HepG2 (cell line): ENCODE data around the gene ST6GALNAC4. TPM values are rescaled to one million over a fixed set of nuclear protein-coding genes. Genes with fewer than 3 reads are reported as not detected.
A peak's percentile ranks its signal among the peaks of the same experiment; 100 is the strongest.

Source experiments
- HBP1 ChIP-seq: IDR thresholded peaks from 2 replicates; pipeline ENCODE4 v1.6.1; 2016; ENCODE audit warnings: low read depth, control low read depth
- ISX ChIP-seq: sonication (generic); formaldehyde crosslinking; conservative IDR thresholded peaks from 2 replicates; pipeline ENCODE4 v1.5.0; 2020; ENCODE audit warnings: missing genetic modification reagents
- KDM5B ChIP-seq: sonication (generic); formaldehyde crosslinking; IDR thresholded peaks from 2 replicates; pipeline ENCODE4 v1.4.0; 2020; ENCODE audit warnings: missing genetic modification reagents, mild to moderate bottlenecking, borderline replicate concordance
- LCORL ChIP-seq, 2 experiments: fragments of 450-650 bp in 1 of 2; sonication (generic) in 1 of 2; formaldehyde crosslinking in 1 of 2; IDR thresholded peaks; 2 replicates each; pipeline versions ENCODE4 v1.5.0 to v1.6.1; 2017 to 2020; ENCODE audit warnings: antibody characterized with exemption in 1 of 2, missing genetic modification reagents in 1 of 2
- MEF2D ChIP-seq: sonication (generic); formaldehyde crosslinking; IDR thresholded peaks from 2 replicates; pipeline ENCODE4 v1.5.1; 2020; ENCODE audit warnings: mild to moderate bottlenecking, missing genetic modification reagents
- NFAT5 ChIP-seq: sonication (generic); formaldehyde crosslinking; IDR thresholded peaks from 2 replicates; pipeline ENCODE4 v1.4.0; 2020; ENCODE audit warnings: missing genetic modification reagents
- RBM39 ChIP-seq: fragments of 200-400 bp; formaldehyde crosslinking; IDR thresholded peaks from one replicate; pipeline ENCODE4 v1.6.1; 2018; ENCODE audit warnings: antibody characterized with exemption, mild to moderate bottlenecking, low read depth, low read length; ENCODE audit not compliant: poor library complexity, severe bottlenecking
- SRY ChIP-seq: sonication (generic); formaldehyde crosslinking; IDR thresholded peaks from 2 replicates; pipeline ENCODE4 v1.8.0; 2022; ENCODE audit warnings: mild to moderate bottlenecking, missing genetic modification reagents
- TEAD2 ChIP-seq: sonication (generic); formaldehyde crosslinking; IDR thresholded peaks from 2 replicates; pipeline ENCODE4 v1.9.0; 2021; ENCODE audit warnings: missing genetic modification reagents
- TEAD3 ChIP-seq: optimal IDR thresholded peaks from 2 replicates; pipeline ENCODE3; 2016; ENCODE audit warnings: borderline replicate concordance
- UBTF ChIP-seq: sonication (generic); formaldehyde crosslinking; IDR thresholded peaks from 2 replicates; pipeline ENCODE4 v1.4.0; 2020; ENCODE audit warnings: mild to moderate bottlenecking, missing genetic modification reagents
- ZC3H13 ChIP-seq: sonication (generic); formaldehyde crosslinking; IDR thresholded peaks from 2 replicates; pipeline ENCODE4 v1.8.1; 2023; ENCODE audit warnings: mild to moderate bottlenecking, missing genetic modification reagents, moderate library complexity
- ZMYM3 ChIP-seq: sonication (generic); formaldehyde crosslinking; IDR thresholded peaks from 2 replicates; pipeline ENCODE4 v1.5.1; 2020; ENCODE audit warnings: mild to moderate bottlenecking, missing genetic modification reagents
- ZNF282 ChIP-seq: fragments of 450-650 bp; IDR thresholded peaks from 2 replicates; pipeline ENCODE4 v1.6.1; 2018; ENCODE audit not compliant: partially characterized antibody
- ZNF451 ChIP-seq: sonication (generic); formaldehyde crosslinking; IDR thresholded peaks from 2 replicates; pipeline ENCODE4 v1.5.0; 2020; ENCODE audit warnings: mild to moderate bottlenecking, missing genetic modification reagents
- ZNF772 ChIP-seq: sonication (generic); formaldehyde crosslinking; IDR thresholded peaks from 2 replicates; pipeline ENCODE4 v1.5.0; 2020; ENCODE audit warnings: mild to moderate bottlenecking, missing genetic modification reagents
- ZNF777 ChIP-seq: sonication (generic); formaldehyde crosslinking; IDR thresholded peaks from 2 replicates; pipeline ENCODE4 v1.4.0; 2020; ENCODE audit warnings: missing genetic modification reagents
- ZSCAN20 ChIP-seq: sonication (generic); formaldehyde crosslinking; IDR thresholded peaks from 2 replicates; pipeline ENCODE4 v1.4.0; 2020; ENCODE audit warnings: missing genetic modification reagents, mild to moderate bottlenecking, borderline replicate concordance
- polyA plus RNA-seq, 8 experiments: library from polyadenylated mRNA; depleted of rRNA in 3 of 8; stranded (reverse) in 7 of 8; unstranded in 1 of 8; fragments of >200 nt; fragmentation: Illumina TruSeq in 4 of 8; extraction: Trizol in 4 of 8; gene quantifications; 2 replicates each; pipeline versions ENCODE4 v1.2.1 to v1.2.3, GENCODE V29; 2011 to 2016; ENCODE audit warnings: low read depth in 4 of 8, missing spikeins in 1 of 8, mixed read lengths in 1 of 8; ENCODE audit not compliant: insufficient read depth in 1 of 8
- total RNA-seq, 5 experiments: library from RNA; depleted of rRNA; stranded (reverse); fragments of >200 nt; fragmentation: Illumina TruSeq; extraction: Trizol; gene quantifications; 2 replicates each; pipeline ENCODE4 v1.2.3, GENCODE V29; 2016; ENCODE audit warnings: low read depth in 1 of 5

Gene ST6GALNAC4
- total and polyA plus RNA-seq, 2 of the 13 experiments (the other 11 are each of a cell fraction or from before 2014, with no cell fraction given): 18.8 to 27.7 TPM

GRCh38 chr9:127876764-127877562 lies 39.9 kb downstream of the ST6GALNAC4 start (continued):
- TF ChIP-seq HBP1 (CRISPR knock-in tag) (no peak), ZNF777 (CRISPR knock-in tag) (0 out of 2 replicates have a peak, but pooled peaks have one; percentile 1), RBM39 (peak; percentile 10), ZNF451 (CRISPR knock-in tag) (0 out of 2 replicates have a peak, but pooled peaks have one; percentile 13), ZNF772 (CRISPR knock-in tag) (peak; percentile 14; the same call in 1 of the 2 replicates), ISX (CRISPR knock-in tag) (no peak), TEAD3 (peak; percentile 22), ZC3H13 (CRISPR knock-in tag) (0 out of 2 replicates have a peak, but pooled peaks have one; percentile 42), MEF2D (CRISPR knock-in tag) (no peak), TEAD2 (CRISPR knock-in tag) (no peak), SRY (CRISPR knock-in tag) (0 out of 2 replicates have a peak, but pooled peaks have one; percentile 45), UBTF (CRISPR knock-in tag) (peak; percentile 19; the same call in 1 of the 2 replicates), ZNF282 (no peak), ZSCAN20 (CRISPR knock-in tag) (no peak), LCORL (IDR thresholded peaks at IDR 0.05) (no peak), LCORL (CRISPR knock-in tag; IDR thresholded peaks at IDR 0.05) (peak; percentile 29; the same call in 1 of the 2 replicates), NFAT5 (CRISPR knock-in tag) (0 out of 2 replicates have a peak, but pooled peaks have one; percentile 30), ZMYM3 (CRISPR knock-in tag) (peak; percentile 76), KDM5B (CRISPR knock-in tag) (0 out of 2 replicates have a peak, but pooled peaks have one; percentile 39)
- TF ChIP-seq, all 625 proteins: peak for 26
